Measurements from ENCODE around the gene SMYD3.

DNA sequence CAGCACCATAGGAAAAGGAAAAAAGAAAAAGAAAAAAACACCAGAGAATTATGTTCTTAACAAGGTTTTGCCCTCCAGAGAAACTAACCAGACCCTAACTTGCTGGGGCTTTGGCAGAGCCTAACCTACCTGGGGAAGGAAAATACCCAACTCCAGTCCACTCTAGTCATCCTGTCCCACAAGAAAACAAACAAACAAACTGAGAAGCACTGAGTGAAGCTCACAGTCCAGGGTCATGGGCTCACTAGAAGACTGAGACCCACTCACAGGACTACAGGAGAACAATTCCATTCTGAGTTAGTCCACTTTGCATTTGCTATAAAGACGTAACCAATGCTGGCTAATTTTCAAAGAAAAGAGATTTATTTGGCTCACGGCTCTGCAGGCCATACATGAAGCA lies 543.4 kb downstream of the SMYD3 start:
- TF ChIP-seq, protein P1, sequence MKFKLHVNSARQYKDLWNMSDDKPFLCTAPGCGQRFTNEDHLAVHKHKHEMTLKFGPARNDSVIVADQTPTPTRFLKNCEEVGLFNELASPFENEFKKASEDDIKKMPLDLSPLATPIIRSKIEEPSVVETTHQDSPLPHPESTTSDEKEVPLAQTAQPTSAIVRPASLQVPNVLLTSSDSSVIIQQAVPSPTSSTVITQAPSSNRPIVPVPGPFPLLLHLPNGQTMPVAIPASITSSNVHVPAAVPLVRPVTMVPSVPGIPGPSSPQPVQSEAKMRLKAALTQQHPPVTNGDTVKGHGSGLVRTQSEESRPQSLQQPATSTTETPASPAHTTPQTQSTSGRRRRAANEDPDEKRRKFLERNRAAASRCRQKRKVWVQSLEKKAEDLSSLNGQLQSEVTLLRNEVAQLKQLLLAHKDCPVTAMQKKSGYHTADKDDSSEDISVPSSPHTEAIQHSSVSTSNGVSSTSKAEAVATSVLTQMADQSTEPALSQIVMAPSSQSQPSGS (CRISPR knock-in tag; IDR thresholded peaks at IDR 0.05) = no peak
- TF ChIP-seq, protein P2, sequence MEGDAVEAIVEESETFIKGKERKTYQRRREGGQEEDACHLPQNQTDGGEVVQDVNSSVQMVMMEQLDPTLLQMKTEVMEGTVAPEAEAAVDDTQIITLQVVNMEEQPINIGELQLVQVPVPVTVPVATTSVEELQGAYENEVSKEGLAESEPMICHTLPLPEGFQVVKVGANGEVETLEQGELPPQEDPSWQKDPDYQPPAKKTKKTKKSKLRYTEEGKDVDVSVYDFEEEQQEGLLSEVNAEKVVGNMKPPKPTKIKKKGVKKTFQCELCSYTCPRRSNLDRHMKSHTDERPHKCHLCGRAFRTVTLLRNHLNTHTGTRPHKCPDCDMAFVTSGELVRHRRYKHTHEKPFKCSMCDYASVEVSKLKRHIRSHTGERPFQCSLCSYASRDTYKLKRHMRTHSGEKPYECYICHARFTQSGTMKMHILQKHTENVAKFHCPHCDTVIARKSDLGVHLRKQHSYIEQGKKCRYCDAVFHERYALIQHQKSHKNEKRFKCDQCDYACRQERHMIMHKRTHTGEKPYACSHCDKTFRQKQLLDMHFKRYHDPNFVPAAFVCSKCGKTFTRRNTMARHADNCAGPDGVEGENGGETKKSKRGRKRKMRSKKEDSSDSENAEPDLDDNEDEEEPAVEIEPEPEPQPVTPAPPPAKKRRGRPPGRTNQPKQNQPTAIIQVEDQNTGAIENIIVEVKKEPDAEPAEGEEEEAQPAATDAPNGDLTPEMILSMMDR (IDR thresholded peaks at IDR 0.05 in 2 of 3, conservative IDR thresholded peaks at IDR 0.05 in 1 of 3; ENCODE audit: insufficient read depth in 2 of 3, low read depth in 1 of 3, low read length in 3 of 3) = no peak
- TF ChIP-seq TAF1 (IDR thresholded peaks at IDR 0.05; ENCODE audit: control insufficient read depth, extremely low read depth, insufficient read depth, low read length, severe bottlenecking) (no peak), SP1 (CRISPR knock-in tag; IDR thresholded peaks at IDR 0.05) (no peak)

All from K562 (cell line).